Left lung (tissue), 10 donors: ENCODE results near the gene SERPINE3. TPM values are rescaled to one million over a fixed set of nuclear protein-coding genes. Genes with fewer than 3 reads are reported as not detected.

Source experiments
- ATAC-seq: fragments of 200-7000 bp; cut with Tn5 transposase; one replicate; pipeline ENCODE4 v1.9.1; 2020; ENCODE audit warnings: moderate library complexity
- DNase-seq, 4 donors: peaks; one replicate each; pipeline ENCODE4 v3.0.0-alpha.2; 2013 to 2020
- H3K27ac ChIP-seq, 2 donors: fragments of 200-600 bp; sonication (generic) in 1 of 2; one replicate each; pipeline versions ENCODE4 v1.5.0 to v1.8.0; 2020 to 2021
- H3K27me3 ChIP-seq, 2 donors: fragments of 200-600 bp; sonication (generic) in 1 of 2; one replicate each; pipeline versions ENCODE4 v1.5.0 to v1.8.0; 2020 to 2021
- H3K36me3 ChIP-seq, 2 donors: fragments of 200-600 bp; sonication (generic) in 1 of 2; one replicate each; pipeline versions ENCODE4 v1.5.0 to v1.8.0; 2020 to 2021
- H3K4me1 ChIP-seq, 2 donors: fragments of 200-600 bp; one replicate each; pipeline ENCODE4 v1.8.0; 2021
- H3K4me3 ChIP-seq, 2 donors: fragments of 200-600 bp; sonication (generic) in 1 of 2; one replicate each; pipeline versions ENCODE4 v1.5.0 to v1.8.0; 2020 to 2021; ENCODE audit warnings: mild to moderate bottlenecking in 1 of 2
- H3K9me3 ChIP-seq, 2 donors: fragments of 200-600 bp; sonication (generic) in 1 of 2; one replicate each; pipeline versions ENCODE4 v1.5.0 to v1.8.0; 2020 to 2021
- CTCF ChIP-seq, 2 donors: fragments of 200-600 bp; sonication (generic) in 1 of 2; IDR thresholded peaks; one replicate each; pipeline versions ENCODE4 v1.5.0 to v1.8.0; 2021; ENCODE audit warnings: antibody characterized with exemption in 2 of 2
- intact Hi-C, 2 donors: fragments of 100-400 bp; cut with DNase I; formaldehyde crosslinking; loops; one replicate each; pipeline versions ENCODE4 v1.11.2 to v1.14.2; 2022
- polyA plus RNA-seq, 6 donors: library from polyadenylated mRNA; unstranded; fragments of 120-200 nt; gene quantifications; one replicate each; pipeline ENCODE4 v1.2.1, GENCODE V29; 2013; ENCODE audit not compliant: insufficient read length in 6 of 6
- total RNA-seq, 2 donors: library from RNA; stranded (reverse); fragmentation: NEBNext Ultra II Directional; extraction: Animal tissue kit (Norgen Biotek cat#: 25700); gene quantifications; one replicate each; pipeline ENCODE4 v1.2.1, GENCODE V29; 2021
- donor health status: DM: no; HTN: yes; CAD: no.
- donor health status: DM: no; HTN: no; CAD: no.

SERPINE3 gene
- total and polyA plus RNA-seq, 8 donors, result 0.52 to 1.2 (median 0.95) TPM; not detected in 2

DNA sequence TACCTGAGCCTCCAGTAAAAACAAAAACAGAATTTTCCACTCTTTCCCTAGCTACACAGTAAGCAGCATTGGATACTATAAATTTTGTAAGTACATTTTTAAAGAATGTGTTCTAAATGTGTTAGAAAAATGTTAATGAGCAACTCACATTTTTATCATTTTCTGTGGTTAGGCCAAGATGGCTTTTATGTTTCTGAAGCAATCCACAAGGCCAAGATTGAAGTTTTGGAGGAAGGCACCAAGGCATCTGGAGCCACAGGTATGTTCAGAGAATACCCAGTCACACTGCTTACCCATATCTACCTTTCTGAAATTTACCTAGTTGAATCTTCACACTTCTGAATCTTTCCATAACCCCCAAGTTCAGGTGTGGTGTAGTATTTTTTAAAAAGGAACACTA lies 21.6 kb downstream of the SERPINE3 start:
- no peaks in the 10 kb centered on the region for H3K9me3 ChIP-seq
- H3K27me3 ChIP-seq, result no peaks in the 10 kb centered on the region
- no peak overlapping the region for H3K27ac ChIP-seq
- no peak overlapping the region for H3K4me3 ChIP-seq
- TF ChIP-seq CTCF (IDR thresholded peaks at IDR 0.05), result no peak
- no peak for ATAC-seq
- H3K4me1 ChIP-seq, result no peaks in the 10 kb centered on the region
- H3K36me3 ChIP-seq, result peaks cover 0 to 60% of the 10 kb centered on the region in 2 donors
- intact Hi-C loops, result no loop called here
- DNase-seq, result no peak

- H3K27me3 ChIP-seq, result no peaks in the 10 kb centered on the region
- H3K9me3 ChIP-seq, result no peaks in the 10 kb centered on the region
- no peak for ATAC-seq
- H3K36me3 ChIP-seq, result peaks cover 0 to 85% of the 10 kb centered on the region in 2 donors
- no peak for TF ChIP-seq CTCF (IDR thresholded peaks at IDR 0.05)
- H3K27ac ChIP-seq, result no peak overlapping the region
- intact Hi-C loops, result no loop called here
- H3K4me3 ChIP-seq, result no peak overlapping the region
- no peaks in the 10 kb centered on the region for H3K4me1 ChIP-seq
- no peak for DNase-seq
Observed at GRCh38 chr13:51363625-51364024, 24.1 kb downstream of the SERPINE3 start.

DNA sequence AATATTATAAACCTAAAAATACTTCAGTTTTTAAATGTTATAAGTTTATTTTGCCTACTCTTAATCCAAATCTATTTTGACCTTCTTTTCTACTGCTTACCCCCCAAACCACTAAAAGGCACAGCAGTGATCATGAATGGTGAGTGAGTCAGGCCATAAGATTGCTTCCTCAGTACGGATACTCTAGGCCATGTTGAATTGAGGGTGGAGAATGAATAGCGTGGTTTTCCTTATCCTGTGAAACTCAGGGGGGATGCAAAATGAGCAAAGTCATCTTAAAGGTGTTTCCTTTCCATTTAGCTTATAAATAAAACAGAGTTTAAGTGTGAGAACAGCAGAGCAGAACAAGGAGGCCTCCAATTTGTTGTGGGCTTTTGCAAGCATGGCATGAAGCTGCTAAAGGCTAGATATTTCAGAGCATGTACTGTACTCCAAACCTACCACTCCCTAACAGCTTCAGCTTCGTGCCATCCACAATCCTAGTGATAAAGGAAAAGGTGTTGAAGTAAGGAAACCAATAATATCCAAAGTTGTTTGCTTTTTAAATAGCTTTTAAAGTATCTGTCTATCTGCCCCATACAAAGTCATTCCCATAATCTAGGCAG lies 25.0 kb downstream of the SERPINE3 start:
- no peak overlapping the region for H3K4me3 ChIP-seq
- ATAC-seq (no peak), DNase-seq (no peak)
- intact Hi-C loops, result no loop called here
- no peak overlapping the region for H3K27ac ChIP-seq
- H3K36me3 ChIP-seq, result peaks cover 0 to 93% of the 10 kb centered on the region in 2 donors
- no peak for TF ChIP-seq CTCF (IDR thresholded peaks at IDR 0.05)
- H3K4me1 ChIP-seq, result no peaks in the 10 kb centered on the region
- H3K9me3 ChIP-seq, result no peaks in the 10 kb centered on the region
- no peaks in the 10 kb centered on the region for H3K27me3 ChIP-seq

DNA sequence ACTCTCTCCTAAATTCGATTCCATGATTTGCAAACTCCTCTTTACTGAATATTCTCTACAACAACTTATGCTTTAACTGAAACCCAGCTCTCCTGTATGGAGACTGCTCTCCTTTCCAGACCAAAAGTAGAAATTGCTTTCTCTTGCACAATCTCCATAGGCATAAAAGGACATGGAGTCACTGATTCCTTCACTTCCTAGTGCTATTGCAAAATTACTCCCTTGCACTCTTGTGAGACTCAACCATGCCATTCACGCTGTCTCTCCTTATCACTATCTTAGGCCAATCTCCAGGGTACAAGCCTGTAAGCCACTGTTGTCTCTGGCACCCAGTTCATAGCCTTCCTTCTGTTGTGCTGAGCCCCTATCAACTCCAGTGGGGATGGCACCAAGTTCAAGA lies 30.6 kb downstream of the SERPINE3 start:
- intact Hi-C loops, result no loop called here
- H3K27ac ChIP-seq, result no peak overlapping the region
- ATAC-seq, result peak; percentile 61
- no peaks in the 10 kb centered on the region for H3K27me3 ChIP-seq
- peaks cover 0 to 13% of the 10 kb centered on the region in 2 donors for H3K4me1 ChIP-seq
- no peak for DNase-seq
- no peaks in the 10 kb centered on the region for H3K9me3 ChIP-seq
- no peak for TF ChIP-seq CTCF (IDR thresholded peaks at IDR 0.05)
- H3K4me3 ChIP-seq, result no peak overlapping the region
- H3K36me3 ChIP-seq, result peaks cover 0 to 87% of the 10 kb centered on the region in 2 donors

- Histone ChIP-seq H3K9me3 (no peaks in the 10 kb centered on the region), H3K27ac (no peak overlapping the region), H3K27me3 (no peaks in the 10 kb centered on the region), H3K4me1 (peaks cover 0 to 13% of the 10 kb centered on the region in 2 donors), H3K4me3 (no peak overlapping the region), H3K36me3 (peaks cover 0 to 85% of the 10 kb centered on the region in 2 donors)
- no peak for TF ChIP-seq CTCF (IDR thresholded peaks at IDR 0.05)
- no peak for ATAC-seq
- DNase-seq, result no peak
- intact Hi-C loops, result no loop called here
Observed at GRCh38 chr13:51370811-51371210, 31.3 kb downstream of the SERPINE3 start.
